Stimulated activated CD4-positive, alpha-beta T cell treated with anti-CD3 and anti-CD28 coated beads, Interleukin-2, amount 100 ng/mL, for 4 hours (primary cell): ENCODE results near the gene PPP1R9B.

Experiments used
- DNase-seq: peaks from one replicate; pipeline ENCODE4 v3.0.0-alpha.2; 2020; ENCODE audit warnings: low read depth

The PPP1R9B gene

GRCh38 chr17:50154604-50155003 lies 4.1 kb upstream of the PPP1R9B start:
- no peak for DNase-seq

GRCh38 chr17:50153650-50154575 lies 3.4 kb upstream of the PPP1R9B start:
- DNase-seq = no peak

DNA sequence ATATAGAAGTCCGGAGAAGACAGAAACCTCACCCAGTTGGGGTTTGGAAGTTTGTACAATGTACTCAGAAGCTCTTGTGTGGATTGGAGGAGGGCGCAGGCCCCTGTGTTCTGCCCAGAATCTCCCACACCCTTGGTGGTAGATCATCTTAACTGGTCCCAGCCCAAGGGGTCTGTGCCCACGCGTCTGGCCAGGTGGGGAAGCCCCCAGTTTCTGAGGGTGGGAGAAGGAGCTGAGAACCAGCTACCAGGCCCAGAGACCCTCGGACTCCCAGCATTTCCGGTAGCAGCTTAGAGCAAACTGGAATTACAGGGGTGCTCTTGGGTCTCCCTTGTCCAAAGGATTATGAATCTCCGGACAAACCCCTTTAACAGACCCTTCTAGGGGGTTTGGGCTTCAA lies 2.3 kb upstream of the PPP1R9B start:
- DNase-seq = no peak

GRCh38 chr17:50151937-50152547 lies 1.6 kb upstream of the PPP1R9B start:
- DNase-seq = no peak

GRCh38 chr17:50151041-50151936 lies 812 bp upstream of the PPP1R9B start:
- peak; percentile 78 for DNase-seq

DNA sequence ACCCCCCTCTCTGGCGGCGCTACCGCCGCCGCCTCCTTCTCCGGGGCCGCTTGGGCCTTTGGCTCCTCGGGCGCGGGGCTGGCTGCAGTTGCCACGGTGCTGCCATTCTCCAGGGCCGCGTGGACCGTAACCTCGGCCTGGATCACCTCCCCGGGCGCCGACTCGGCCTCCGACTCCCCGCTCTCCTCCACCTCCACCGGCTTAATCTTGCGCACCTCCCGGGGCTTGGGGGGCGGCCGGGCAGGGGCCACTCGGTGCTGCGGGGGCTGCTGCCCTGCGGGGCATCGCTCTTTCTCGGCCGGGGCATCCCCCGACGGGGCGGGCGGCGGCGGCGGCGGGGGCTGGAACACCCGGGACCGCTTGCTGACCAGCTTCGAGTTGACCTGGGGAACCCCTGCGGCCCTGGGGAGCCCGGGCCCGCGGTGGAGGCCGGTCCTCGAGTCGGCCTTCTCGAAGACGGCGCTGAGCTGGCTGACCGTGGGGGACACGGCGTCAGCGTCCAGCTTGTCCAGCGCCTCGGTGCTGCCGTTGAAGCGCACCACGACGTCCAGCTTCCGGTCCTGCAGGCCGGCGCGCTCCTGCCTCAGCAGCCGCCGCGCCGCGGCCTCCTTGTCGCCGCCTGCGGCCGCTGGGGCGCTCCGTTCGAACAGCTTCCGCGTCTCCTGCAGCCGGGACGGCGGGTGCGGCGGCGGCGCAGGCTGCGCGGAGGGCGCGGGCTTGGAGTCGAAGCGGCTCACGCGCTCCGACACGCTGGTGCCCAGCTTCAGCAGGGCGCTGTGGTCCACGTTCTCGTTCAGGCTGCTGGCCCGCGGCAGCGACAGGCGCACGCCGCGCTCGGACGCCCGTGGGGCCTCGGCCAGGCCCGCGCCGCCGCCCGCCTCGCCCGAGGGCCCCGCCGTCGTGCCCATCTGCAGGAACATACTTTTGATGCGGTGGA lies 792 bp downstream of the PPP1R9B start:
- peak; percentile 47 for DNase-seq

DNA sequence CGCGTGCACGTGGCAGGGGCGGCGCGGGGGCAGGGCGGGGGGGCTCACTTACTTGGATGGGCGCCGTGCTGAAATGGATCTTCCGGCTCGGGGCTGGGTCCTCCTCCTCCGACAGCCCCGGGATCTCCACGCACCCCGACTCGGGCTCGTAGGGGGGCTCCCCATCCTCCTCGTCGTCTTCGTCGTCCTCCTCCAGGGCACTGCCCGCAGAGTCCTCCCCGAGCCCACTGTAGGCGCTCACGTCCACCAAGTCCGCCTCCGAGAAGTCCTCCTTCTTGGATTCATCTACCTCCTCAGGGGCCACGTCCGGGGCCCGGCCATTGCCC lies 1.4 kb downstream of the PPP1R9B start:
- DNase-seq = no peak

DNA sequence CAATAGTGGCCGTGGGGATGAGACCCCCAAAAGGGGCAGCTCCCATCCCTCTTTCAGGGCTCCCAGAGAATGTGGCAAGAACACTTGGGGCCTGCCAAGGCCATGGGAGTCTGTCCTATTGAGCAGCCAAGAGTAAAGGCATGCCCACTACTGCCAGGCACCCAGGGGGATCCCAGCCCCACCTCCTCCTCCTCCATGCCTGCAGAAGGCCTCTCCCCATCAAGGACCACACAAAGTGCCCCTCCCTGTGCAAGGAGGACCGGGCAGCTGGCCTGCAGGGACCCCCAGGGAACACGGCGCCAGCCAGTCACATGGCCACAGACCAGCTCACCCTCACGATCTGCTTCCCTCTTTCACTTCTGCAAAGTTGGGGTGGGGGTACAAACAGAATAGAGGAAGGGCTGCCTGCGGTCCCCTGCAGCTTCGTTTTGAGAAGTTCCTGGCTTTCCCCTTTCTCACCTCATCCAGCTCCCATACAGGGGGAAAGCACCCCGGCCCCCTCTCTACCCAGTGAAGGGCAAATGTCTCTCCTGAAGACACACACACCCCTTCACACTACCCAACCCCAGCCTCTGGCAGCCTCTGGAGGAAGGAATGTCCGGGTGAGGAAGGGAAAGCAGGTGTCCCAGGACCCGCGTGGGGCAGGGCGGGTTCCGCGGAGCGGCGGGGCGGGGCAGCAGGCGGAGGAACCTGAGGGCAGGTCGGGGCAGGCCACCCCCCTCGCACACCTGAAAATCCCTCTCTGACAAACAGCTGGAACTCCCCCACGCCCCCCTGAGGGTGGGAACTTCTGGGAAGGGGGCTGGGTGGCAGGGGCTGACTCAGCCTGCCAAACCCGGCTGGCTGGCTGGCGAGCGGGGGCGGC lies 2.0 kb downstream of the PPP1R9B start:
- DNase-seq = peak; percentile 90

DNA sequence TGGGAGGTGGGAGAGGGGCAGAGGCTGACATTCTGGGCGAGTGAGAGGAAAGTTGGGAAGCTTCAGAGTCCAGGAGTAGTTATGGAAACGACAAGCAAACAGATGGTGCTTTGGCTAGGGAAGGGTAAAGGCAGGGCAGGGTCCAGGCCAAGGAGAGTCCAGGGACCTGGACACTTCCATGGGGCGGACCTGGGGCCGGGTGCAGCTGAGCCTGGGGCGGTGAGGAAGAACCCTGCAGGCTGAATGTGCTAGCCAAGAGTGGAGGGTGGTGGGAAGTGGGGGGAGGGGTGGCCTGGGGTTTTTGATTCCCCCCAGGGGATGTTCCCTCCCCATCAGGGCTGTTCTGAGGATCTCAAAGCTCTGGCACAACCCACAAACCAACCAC lies 2.6 kb downstream of the PPP1R9B start:
- no peak for DNase-seq

GRCh38 chr17:50146927-50147665 lies 3.4 kb downstream of the PPP1R9B start:
- no peak for DNase-seq

DNA sequence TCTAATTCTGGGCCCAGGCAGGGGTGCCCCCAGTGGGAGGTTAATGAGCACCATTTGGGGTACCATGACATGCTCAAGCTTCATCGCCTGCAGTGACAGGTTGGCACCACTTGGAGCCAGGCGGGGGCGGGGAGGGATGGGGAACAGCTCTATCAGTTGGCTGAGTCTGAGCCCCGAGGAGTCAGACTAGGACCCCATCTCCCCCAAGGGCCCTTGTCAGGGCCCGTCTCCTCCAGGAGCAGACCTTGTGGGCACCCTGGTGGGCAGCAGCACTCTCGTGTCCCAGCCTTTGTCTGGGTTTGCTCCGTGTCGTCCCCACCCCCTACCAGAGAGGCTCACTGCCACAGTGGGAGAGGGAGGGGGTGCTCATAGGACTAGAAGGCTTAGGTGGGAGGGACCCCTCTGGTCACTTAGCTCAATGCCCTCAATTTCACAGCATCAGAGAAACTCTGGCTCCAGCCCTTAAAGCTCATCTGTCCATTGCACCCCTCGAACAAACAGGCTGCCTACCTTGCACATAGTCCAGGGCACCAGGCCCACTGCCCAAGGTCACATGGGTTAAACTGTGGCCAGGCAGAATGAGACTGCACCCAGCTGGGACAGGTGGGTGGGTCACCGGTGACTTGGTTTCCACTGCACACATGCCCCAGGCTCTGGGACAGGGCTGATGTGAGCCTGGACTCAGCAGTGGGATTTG lies 4.1 kb downstream of the PPP1R9B start:
- DNase-seq = no peak

DNA sequence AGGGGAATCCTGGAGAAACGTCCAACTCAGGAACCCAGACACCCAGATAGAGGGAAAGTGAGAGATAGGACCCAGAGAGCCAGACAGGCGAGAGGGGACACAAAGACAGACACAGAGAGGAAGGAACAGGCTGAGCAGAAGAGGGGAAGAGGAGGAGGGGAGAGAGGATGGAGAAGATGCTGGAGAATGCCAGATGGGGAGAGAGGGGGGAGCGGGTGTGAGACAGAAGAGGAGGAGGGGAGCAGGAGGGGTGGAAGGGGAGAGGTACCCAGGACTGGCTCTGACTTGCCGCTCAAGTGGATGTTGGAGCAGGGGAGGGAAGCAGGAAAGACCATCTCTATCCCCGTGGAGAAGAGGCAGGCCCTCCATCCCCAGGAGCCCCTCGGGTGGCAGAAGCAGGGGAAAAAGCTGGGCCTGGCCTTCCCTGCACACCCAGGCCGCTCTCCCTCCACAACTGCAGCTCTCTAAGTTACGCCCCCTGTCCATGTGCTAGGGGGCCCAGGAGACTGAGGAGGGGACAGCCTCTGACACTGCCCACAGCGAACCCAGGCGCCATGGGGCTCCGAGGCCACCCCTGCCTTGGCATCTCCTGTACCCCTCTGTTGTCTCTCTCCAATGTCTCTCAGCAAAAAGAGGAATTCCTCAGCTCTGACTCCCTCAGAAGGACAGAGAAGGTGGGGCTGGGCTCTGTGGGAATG lies 4.8 kb downstream of the PPP1R9B start:
- no peak for DNase-seq

GRCh38 chr17:50144845-50145531 lies 5.5 kb downstream of the PPP1R9B start:
- no peak for DNase-seq

GRCh38 chr17:50144355-50144754 lies 6.1 kb downstream of the PPP1R9B start:
- no peak for DNase-seq

- DNase-seq = no peak
Measured at GRCh38 chr17:50143461-50144176, 6.9 kb downstream of the PPP1R9B start.

GRCh38 chr17:50141745-50142110 lies 8.7 kb downstream of the PPP1R9B start:
- no peak for DNase-seq

GRCh38 chr17:50141026-50141744 lies 9.3 kb downstream of the PPP1R9B start:
- no peak for DNase-seq
